Activated CD4-positive, CD25-positive, alpha-beta regulatory T cell treated with anti-CD3 and anti-CD28 coated beads, Interleukin-2, amount 50 U/mL, for 24 hours (primary cell): Measurements from ENCODE around the gene SLIT3.
"Not testable (repeated sequence)": the region's sequence is repeated elsewhere in the genome, so short reads cannot be mapped to it uniquely, and the experiment has no call there.

ENCODE experiments used
- ATAC-seq, 2 donors: fragments of 150-1000 bp; cut with Tn5 transposase; one replicate each; pipeline ENCODE4 v1.10.0; 2021; ENCODE audit warnings: mild to moderate bottlenecking in 1 of 2, moderate library complexity in 1 of 2

Gene SLIT3

DNA sequence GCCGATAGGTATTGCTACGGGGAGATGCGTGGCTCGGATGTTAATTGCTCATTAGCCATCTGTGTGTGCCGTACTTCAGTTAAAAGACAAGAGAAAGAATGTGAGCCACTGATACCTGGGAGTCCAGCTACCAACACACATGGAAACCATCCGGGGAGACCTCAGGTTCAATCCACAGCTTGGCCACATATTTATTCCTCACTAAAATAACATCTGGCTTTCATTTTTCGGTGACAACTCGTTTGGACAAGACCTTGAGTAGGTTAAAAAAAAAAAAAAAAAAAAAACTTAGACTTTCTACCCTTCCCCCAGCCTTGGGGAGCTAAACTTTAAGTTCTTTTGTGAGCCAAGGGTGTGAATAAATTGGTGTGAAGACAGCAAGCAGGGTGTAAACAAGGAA lies 84.1 kb downstream of the SLIT3 start:
- no peak for ATAC-seq

DNA sequence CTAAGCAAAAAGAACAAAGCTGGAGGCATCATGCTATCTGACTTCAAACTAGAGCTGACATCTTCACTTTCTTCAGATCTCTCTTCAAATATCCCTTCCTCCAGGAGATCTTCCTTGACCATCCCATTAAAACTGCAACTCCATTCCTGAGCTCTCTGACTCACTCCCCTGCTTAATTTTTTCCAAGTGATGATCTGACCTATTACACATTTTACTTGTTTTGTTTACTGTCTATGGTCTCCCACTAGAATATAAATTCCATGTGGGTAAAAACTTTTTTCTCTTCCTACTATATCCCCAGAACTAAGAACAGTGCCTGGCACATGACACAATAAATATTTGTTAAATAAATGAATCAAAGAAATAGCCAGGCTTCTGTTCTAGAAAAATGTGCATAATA lies 87.5 kb downstream of the SLIT3 start:
- ATAC-seq: no peak

DNA sequence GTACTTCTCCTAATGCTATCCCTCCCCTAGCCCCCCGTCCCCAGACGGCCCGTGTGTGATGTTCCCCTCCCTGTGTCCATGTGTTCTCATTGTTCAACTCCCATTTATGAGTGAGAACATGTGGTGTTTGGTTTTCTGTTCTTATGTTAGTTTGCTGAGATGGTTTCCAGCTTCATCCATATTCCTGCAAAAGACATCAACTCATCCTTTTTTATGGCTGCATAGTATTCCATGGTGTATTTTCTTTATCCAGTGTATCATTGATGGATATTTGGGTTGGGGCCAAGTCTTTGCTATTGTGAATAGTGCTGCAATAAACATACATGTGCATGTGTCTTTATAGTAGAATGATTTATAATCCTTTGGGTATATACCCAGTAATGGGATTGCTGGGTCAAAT lies 89.2 kb downstream of the SLIT3 start:
- ATAC-seq: not testable (repeated sequence)

DNA sequence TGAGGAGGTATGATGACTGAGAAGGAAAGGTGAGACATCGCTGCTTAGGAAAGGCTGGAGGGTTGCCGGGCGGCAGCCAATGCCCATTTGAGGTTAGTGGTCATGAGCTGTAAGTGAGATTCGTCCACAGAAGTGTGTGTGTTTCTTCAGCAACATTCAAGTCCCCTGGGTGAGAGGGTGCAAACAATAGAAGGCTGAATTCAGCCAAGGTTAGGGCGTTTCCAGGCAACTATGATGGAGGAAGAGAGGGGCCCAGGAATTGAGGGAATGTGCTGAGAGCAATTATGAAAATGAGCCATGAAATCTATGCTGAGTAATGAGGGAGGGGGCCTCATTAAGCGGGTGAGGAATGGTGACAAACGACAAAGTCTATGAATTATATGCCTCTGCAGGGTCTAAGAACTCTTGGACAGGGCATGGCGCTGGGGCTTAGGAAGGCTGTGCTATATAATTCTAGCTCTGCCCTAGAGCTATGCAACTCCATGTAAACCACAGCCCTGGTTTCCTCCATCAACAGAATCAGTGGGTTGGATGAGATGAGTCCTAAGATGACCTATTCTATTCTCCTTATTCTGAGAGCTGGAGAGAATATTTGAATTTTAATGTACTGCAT lies 96.0 kb downstream of the SLIT3 start:
- ATAC-seq: no peak

DNA sequence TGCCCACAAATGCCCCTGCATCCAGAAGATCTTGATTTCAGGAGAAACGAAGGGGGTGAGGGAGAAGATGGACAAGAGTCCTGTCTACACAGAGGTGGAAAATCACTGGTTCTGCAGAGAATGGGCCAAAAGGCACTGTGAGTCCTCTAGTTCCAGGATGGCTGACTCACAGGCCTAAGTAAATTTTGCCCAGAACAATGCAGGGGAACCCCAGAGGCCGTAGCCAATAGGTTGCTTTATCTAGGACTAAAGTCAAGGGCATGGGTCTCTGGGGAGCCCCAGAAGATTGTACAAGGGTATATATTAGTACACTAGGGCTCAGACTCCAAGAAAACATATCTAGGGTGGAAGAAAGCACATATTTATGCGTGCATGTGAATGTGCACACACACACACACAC lies 98.0 kb downstream of the SLIT3 start:
- ATAC-seq: no peak

DNA sequence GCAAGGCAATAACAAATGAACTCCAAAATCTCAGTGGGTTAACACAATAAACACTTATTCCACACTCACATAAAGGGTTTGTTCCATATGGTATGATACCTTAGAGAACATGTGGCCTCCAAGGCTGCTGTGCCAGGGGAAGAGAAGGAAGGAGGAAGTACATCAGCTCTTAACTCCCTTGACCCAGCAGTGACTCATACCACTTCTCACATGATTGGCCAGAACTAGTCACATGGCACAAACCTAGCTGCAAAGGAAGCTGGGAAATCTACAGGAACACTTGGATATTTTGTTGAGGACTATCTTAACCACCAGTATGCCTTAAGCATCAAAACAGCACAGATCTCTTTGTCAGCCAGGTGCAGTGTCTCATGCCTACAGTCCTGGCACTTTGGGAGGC lies 99.3 kb downstream of the SLIT3 start:
- no peak for ATAC-seq

DNA sequence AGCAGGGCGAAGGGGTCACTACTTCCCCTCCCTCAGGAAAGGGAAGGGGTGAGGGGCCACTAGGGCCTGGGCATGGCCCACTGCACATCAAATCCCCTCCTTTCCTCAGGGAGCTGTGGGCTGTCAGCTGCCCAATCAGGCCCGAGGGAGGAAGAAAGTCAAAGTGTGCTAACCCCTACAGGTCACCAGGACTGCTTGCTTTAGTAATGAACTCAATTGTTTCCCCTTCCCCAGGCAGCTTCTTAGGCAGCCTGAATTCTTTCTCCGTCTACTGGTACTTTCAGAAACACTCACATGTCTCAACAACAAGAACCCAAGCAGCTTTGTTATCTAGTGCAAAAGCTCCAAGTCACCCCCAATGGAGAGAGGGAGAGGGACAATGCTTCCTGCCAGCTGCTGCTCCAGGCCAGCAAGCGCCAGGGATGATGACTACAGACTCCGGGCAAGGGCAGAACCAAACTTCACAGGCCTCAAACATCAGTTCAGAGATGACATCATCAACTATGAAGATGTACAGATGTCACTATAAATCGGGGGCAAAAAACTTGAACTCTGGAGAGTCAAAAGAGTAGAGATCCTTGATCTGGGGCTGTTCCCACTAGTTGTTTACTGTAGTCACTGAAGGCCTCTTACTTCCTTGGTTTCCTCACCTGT lies 100.7 kb downstream of the SLIT3 start:
- no peak for ATAC-seq

DNA sequence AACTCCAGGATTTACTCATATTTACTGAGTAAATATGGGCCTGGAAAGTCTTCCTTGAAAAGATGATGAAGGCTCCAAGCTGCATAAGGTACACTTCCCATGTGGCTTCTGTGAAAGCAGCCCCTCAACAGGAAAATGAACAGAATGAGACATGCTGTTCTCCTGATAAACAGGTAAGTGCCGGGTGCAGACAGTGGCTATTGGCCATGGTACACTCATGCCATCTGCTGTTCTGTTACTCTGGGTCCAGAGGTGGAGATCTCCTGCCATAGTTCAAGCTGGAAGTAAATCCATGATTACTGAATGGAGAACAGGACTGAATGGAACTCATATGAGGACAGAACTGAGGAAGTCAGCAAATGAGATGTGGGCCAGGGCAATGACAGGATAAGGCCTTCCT lies 103.6 kb downstream of the SLIT3 start:
- ATAC-seq: no peak

DNA sequence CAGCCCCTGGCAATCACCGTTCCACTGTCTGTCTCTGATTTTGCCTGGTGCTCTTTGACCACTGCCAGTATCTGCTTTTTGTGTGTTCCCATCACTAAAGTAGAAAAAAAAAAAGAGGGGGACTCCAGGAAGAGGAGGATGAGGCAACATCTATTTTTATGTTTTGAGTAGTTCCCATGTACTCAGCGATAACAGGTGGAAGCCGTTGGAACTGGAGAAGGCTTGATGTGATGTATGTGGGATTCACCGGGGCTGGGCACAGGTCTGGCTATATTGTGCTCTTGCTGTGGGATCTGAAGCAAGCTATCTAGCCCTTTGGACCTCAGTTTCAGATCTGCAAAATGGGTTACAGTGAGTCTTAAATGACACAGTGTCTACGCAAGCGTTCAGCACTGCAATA lies 104.9 kb downstream of the SLIT3 start:
- ATAC-seq: no peak

DNA sequence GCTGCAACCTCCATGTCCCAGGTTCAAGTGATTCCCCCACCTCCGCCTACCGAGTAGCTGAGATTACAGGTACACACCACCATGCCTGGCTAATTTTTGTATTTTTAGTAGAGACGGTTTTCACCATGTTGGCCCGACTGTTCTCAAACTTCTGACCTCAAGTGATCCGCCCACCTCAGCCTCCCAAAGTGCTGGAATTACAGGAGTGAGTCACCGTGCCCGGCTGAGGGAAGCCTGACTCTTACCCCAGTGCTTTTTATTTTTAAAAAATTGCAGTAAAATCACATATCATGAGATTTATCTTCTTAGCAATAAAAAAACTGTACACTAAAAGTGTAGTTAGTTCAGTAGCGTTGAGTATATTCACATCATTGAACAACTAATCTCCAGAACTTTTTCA lies 105.3 kb downstream of the SLIT3 start:
- ATAC-seq: no peak

DNA sequence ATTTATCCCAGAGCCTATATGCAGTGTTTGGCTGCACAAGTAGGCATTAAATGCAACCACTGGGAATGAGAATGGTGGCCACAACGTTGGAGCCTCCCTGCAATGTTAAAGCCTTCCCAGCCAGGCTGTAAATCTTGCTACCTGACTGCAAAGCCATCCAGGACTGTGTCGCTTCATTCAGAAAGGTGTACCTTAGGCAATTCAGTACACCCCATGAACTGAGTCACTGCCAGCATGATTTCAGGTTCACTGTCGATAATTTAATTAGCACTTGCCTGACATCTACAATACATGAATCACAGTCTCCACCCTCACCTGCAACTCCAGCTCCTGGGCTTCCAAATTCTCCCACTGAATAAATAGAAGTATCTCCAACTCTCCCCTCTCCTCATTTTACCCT lies 108.4 kb downstream of the SLIT3 start:
- ATAC-seq: no peak

DNA sequence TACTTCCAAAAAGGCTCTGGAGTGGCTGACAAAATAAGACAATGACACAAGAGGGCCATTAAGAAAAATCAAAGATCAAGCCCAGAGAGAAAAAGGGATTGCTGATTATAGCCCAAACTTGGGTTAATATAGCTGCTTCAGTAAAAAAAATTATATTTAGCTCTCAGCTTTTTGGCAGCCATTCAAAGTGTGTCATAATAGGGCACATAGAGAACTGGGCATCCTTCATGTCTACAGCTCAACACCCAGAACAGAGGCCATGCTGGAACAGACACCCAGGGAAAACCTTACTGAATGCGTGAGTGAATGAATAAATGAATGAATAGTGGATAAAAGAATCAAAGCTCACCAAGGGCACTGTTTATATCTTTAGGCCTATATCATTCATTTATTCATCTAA lies 110.1 kb downstream of the SLIT3 start:
- ATAC-seq: no peak

DNA sequence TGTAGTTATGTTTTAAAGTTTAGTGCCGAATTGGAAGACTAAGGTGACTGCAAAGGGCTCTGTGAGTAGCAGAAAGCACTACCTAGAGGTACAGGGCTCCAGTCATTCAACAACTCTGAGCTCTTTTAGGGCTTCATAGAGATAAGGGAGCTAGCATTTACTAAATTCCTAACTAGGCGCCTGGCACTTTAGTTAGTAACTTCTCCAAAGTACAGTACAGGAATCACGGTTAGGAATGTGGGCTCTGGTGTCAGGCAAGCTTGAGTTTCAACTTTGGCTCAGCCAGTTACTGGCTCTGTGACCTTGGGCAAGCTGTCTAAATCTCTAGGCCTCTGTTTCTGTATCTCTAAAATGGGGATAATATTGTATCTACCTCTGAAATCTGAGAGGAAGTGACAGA lies 115.3 kb downstream of the SLIT3 start:
- ATAC-seq: no peak

DNA sequence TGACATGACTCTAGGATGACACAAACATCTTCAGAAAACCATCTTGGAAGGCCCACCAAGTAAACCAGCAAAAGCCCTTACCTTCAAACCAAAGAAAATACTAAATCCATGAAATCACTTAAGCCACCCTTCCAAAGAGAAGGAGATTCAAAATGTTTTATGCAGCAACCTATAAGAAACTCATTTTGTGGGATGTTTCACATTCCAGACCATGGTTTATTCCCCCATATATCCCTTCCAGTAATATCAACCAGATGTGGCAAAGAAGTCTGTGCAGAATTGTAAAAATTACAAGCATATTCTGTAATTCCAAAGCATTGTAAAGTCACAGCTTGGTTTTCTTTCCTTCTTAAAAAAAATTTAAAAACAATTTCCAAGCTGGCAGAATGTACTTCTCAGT lies 117.4 kb downstream of the SLIT3 start:
- ATAC-seq: no peak

DNA sequence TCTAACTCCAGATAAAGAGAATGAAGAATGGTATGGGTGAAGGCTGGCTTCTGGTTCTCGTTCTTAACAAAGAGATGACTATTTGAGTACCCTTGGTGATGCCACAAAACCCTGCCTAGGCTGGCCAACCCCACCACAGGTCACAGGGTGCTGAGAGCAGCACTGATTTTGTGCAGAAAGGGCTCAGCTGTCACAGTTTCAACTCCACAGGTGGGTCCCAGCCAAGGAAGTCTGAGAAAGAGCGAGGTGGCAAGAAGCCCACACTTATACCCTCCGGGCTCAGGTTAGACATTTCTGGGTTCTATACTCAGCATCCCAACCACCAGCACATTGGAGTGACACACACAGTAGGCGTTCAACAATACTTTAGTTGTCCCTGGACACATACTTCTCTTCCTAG lies 118.1 kb downstream of the SLIT3 start:
- no peak for ATAC-seq

DNA sequence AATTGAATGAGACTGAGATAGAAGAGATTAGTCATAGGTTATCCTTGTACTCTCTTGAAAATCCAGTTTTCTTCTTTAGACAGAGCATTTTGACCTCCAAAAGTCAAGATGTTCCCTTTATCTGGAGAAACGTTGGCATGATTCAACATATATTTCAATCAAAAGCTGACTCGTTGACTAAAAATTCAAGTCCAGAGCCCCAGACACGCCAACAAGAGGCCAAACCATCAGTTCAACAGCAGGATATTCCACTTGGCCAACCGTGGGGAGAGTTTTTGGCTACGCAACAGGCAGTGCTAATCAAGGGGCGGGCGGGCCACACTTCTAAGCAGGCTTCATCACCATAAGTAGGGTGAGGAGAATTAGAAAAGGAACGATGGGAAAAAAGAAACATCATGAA lies 119.1 kb downstream of the SLIT3 start:
- ATAC-seq: no peak

DNA sequence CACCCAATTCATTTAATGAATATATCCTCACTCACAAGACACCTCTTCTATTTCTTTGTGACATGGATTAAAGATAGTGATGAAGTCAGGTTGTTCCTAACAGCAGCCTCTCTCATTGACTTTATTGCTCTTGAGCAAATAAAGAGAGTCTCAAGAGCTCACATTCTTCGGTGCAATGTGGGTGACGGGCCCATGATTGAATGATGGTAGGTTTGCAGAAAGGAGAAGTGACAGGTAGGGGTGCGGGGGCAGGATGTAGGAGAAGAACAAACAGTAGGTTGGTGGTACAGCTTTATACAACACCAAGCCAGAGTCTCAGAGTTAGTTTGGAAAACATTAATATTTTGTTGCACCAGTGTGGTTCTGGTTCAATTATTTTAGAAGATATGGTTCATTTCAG lies 122.2 kb downstream of the SLIT3 start:
- no peak for ATAC-seq

DNA sequence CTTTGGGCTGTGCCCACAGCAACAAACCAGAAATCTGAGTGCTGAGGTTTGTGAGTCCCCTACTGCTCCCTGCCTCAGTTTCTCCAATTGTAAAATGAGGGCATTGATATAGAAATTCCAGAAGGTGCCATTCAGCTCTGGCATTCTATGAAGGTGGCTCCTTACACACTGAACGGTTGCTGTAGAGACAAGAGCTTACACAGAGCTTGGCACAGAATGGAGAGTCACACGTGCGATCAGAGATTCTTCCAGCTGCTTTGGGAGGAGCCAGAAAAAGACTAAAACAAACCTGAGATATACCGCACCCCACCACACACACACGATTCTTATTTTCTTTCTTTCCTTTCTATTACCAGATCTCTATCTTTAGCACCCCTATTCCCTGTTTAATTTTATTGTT lies 122.7 kb downstream of the SLIT3 start:
- no peak for ATAC-seq

DNA sequence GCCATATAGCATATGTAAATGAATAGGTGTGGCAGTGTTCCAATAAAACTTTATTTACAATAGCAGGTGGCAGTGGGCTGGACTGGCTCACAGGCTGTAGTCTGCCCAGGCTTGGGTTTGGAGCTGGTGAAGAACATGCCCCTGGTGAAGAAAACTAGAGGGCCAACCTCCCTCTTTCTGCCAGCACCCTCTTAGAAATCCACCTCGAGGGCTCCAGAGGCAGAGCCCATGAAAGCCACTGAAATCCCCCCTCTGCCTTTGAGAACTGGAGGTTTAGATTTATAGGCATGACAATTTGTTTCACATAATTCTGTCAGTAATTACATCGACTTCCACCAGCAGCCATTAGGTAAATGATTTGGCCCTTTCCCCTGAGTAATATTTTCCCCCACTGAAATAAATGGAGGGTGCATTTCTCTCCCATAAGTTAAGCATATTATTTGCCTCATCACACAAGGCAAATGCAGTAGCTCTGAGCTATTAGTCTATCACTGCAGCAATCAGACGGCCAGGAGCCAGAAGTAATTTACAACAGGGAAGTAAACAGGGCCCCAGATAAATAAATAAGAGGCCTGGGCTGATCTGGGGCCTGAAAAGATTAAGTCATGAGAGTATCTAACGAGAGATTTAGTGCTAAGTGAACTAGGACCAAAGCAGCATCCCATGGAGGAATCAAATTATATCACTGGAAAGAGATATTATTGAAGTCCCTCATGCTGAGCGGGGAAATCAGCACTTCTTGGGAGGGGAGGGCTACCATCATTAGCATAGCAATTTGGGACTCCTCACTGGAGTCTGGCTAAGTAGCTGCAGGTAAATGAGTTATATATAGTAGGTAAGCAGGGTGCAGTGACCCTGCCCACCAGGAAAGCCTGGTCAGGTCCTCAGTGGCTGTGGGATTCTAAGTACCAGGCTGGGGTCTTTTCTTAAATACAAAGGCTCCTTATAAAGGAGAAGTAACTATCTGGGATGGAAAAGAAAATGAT lies 123.9 kb downstream of the SLIT3 start:
- no peak for ATAC-seq

DNA sequence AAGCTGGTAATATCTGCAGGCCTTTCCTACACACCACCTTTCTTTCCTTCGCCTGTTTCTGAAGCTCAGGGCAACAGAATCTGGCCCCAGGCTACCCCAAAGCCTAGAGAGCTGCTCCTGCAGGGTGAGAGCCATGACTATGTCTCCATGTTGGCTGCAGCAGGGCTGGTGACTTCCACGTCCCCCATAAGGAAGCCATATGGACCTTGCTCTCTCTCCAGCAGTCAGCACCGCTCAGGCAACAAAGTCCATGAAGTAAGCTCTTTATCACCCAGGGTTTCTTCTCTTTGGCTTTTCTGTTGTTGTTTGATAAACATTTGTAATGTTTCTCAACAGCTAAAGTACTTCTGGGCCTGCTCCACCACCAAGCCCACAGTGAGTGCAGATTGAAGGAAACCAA lies 125.2 kb downstream of the SLIT3 start:
- ATAC-seq: no peak

DNA sequence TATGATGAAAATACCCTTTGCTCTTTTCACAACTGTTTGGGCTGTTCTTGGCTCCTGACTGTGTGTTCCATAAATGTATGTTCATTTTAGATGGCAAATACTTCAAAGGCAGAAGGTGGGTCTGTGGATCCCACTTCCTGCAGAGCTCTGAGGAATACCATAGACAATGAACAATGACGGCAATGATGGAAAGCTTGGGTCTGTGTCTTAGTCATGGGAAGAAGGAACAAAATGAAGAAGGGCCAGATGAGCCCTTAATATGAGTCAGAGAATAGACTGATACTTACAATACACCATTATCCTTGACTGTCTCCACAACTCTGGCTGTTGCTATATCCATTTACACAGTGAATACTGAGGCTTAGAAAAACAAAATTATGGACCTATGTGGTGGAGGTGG lies 126.0 kb downstream of the SLIT3 start:
- ATAC-seq: no peak

DNA sequence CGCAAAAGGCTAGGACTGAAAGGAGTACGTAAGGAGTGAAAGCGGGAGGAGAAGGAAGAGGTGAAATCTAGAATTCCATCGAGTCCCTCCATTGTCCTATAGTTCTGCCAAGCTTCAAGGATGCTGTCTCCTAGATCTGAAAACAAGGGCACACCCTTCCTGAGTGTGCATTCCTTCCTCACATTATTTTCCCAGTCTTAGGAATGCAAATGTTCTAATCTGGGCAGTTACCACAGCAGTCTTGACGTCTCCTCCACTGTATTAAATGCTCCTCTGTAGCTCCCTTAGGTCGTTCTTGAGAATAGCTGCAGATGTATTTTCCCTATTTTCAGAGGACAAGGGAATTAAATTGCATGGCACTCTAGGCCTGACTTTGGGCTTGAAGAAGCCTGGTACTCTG lies 127.6 kb downstream of the SLIT3 start:
- no peak for ATAC-seq

DNA sequence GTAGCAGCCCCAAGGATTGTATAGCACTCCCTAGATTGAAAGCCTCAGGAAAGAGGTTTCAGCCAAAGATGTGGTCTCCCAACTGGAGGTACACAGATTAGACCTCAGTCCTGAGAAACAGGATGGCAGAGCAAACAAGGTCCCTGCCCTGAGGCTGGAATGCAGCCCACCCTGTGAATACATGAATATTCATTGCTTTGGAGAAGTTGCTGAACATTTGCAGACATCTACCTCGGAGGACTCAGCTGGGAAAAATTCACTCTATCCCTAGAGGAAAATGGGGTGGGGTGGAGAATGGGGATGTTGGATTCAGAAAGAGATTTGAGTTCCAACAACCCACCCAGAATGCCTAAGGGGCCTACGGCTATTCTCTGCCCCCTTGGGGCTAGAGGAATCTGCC lies 129.4 kb downstream of the SLIT3 start:
- ATAC-seq: no peak

DNA sequence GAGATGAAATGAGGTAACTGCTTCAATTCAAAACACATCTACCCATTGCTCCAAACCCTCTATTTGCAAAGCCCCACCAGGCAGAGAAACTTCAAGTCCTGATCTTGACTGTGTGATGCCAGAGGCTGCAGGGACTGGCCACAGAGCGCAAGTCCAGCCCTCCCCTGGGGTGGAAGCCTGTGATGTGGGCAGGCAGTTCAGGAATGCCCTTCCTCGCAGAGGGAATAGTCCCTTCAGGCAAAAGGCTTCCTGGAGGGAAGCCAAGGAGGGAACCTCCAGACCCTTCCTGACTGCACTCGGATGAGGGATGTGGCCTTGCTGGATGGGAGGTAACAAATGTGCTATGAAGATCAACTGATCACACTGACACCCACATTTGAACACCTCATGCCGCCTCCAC lies 131.2 kb downstream of the SLIT3 start:
- no peak for ATAC-seq
